HG03354 (cell line): ENCODE data around the gene MAGEA12.
"Not testable (repeated sequence)": the region's sequence is repeated elsewhere in the genome, so short reads cannot be mapped to it uniquely, and the experiment has no call there.

Experiments used
- ATAC-seq: cut with Tn5 transposase; IDR thresholded peaks from one replicate; pipeline ENCODE4 v1.9.1; 2021; ENCODE audit warnings: mild to moderate bottlenecking; ENCODE audit not compliant: unreplicated experiment, poor library complexity, severe bottlenecking

The MAGEA12 gene

GRCh38 chrX:152759544-152759943 is 26.0 kb downstream of the MAGEA12 start:
- ATAC-seq: not testable (repeated sequence)

- not testable (repeated sequence) for ATAC-seq
Measured at GRCh38 chrX:152761582-152761981, 28.0 kb downstream of the MAGEA12 start.

- ATAC-seq: not testable (repeated sequence)
Measured at GRCh38 chrX:152766562-152766961, 33.0 kb downstream of the MAGEA12 start.

GRCh38 chrX:152769549-152770289 is 36.2 kb downstream of the MAGEA12 start, which contains the start of gene MAGEA6:
Gene MAGEA6 (minus strand): TSS chrX:152769689. CDS start chrX:152767650, 2,039 bp downstream.
- not testable (repeated sequence) for ATAC-seq

GRCh38 chrX:152787062-152787461 is 53.5 kb downstream of the MAGEA12 start:
- peak; percentile 88 for ATAC-seq
